Right ventricle myocardium inferior (tissue), 1 donor: ENCODE results near the gene ATP6V0B. TPM values are rescaled to one million over a fixed set of nuclear protein-coding genes. Genes with fewer than 3 reads are reported as not detected.

Experiments used
- ATAC-seq: fragments of 200-7000 bp; cut with Tn5 transposase; one replicate; pipeline ENCODE4 v1.9.1; 2020; ENCODE audit warnings: mild to moderate bottlenecking, moderate library complexity
- DNase-seq: peaks from one replicate; pipeline ENCODE4 v3.0.0; 2021; ENCODE audit errors: missing footprints
- intact Hi-C: fragments of 100-400 bp; cut with DNase I; formaldehyde crosslinking; loops from one replicate; pipeline ENCODE4 v1.11.0; 2022
- total RNA-seq: library from RNA; stranded (reverse); fragmentation: NEBNext Ultra II Directional; extraction: Animal tissue kit (Norgen Biotek cat#: 25700); gene quantifications from one replicate; pipeline ENCODE4 v1.2.1, GENCODE V29; 2021
- donor health status: DM: no; HTN: yes; CAD: no; lungs with severe emphysema.

ATP6V0B gene
- total RNA-seq, 1 donor from 2014 or later = 84.5 TPM

DNA sequence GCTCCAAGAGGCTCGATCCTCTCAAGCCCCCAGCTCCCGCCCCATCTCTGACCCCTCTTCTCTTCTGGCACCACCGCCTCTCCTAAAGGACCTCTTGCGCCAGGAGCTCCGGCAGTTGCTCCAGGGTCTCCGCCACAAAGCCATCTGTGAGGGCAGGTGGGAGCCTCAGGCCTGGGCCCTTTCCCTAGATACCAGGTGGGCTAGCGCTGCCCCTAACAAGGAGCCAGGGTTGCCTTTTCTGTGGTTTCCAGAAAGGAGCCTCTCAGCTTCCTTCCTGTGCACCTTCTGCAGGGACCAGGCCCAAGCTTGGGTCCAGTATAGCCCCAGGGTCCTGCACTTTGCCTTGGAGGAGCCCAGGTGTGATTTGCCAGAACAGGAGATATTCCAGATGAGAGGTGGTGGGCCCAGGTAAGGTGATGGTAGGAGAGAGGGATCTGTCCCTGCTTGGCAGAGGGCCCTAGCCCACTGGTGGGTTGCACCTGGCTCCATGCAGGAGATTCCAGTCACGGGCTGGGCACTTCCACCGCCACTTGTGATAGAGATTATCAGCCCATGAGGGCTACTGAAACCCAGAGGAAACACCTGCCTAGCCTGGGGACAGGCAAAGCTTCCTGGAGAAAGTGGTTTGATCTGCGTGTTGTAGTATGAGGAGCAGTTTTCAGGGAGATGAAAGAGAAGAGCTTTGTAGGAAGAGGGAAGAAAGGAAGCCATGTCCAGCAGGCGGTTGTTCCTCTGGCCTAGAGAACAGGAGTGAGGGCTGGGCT is 17.7 kb downstream of the ATP6V0B start:
- peak; percentile 11 for DNase-seq
- no peak for ATAC-seq
- intact Hi-C loops = no loop called here

DNA sequence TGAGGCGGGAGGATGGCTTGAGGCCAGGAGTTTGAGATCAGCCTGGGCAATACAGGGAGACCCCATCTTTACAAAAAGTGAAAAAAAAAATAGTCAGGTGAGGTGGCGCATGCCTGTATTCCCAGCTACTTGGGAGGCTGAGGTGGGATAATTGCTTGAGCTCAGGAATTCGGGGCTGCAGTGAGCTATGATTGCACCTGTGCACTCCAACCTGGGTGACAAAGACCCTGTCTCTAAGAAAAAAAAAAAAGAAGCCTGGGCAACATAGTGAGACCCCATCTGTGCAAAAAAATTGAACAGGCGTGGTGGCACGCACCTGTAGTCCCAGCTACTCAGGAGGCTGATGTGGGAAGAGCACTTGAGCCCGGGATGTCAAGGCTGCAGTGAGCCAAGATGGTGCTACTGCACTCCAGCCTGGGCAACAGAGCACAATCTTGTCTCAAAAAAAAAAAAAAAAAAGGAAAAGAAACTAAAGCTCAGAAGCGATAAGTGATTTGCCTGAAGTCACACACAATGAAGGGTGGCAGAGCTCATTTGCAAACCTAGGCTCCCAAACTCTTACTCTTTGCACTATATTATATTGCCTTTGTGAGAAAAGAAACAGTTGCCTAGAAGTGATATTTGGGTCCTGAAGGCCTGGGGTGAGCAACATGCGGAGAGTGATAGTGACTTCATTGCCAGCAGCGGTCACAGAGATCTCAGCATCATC is 18.6 kb downstream of the ATP6V0B start:
- ATAC-seq = no peak
- intact Hi-C loops = no loop called here
- DNase-seq = peak; percentile 11

DNA sequence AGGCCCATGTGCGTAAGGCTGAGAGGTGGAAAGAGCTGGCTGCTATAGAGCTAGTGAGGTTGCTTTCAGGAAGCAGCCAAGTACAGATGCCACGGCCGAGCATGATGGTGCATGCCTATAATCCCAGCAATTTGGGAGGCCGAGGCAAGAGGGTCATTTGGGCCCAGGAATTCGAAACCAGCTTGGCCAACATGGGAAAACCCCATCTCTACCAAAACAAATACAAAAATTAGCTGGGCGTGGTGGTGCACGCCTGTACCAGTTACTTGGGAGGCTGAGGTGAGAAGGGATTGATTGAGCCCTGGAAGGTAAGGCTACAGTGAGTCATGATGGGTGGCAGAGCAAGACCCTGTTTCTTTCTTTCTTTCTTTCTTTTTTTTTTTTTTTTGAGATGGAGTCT is 19.3 kb downstream of the ATP6V0B start:
- no peak for ATAC-seq
- intact Hi-C loops = no loop called here
- DNase-seq = no peak

DNA sequence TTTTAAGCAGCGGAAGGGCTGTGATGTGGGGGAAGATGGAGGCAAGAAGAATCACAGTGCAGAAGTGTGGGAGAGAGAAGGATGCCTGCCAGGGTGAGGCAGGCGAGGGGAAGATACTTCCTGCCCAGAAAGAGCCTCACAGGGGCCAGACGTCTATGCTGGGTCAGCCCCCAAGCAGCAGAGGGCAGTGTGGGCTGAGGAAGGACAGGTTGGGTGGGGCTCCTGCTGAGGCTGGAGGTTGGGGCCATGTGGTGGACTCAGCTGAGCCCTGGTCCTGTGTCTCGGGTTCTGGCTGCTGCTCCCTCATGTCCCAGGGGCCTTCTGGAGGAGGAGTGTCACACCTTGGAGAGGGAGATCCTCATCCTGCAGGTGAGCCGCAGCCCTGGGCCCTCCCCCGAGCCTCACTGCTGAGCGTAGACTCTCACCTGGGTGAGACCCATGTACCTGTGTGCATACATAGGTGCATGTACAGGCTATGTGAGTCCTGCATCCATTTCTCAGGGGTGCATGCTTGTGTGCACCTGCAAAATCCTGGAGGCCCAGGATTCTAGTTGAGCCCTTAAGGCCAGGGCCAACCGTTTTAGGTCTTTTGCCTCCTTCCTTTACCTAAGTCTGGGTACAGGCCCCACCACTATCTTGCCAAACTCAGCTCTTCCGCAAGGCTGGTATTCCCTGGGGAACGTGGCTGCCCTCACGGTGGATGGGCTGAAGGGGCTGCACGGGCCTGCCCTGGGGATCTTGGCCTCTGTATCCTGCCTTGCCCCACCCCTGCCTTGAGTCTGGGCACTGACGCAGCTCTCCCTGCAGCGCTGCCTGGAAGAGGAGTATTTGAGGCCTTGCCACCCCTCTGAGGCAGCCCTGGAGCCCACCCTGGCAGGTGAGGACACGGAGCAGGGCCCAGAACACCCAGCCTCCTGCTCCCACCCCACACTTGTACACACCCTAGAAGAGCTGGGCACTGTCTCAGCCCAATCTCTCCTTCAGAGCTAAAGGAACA is 20.3 kb downstream of the ATP6V0B start:
- DNase-seq (peak; percentile 58), ATAC-seq (no peak)
- intact Hi-C loops = no loop called here

DNA sequence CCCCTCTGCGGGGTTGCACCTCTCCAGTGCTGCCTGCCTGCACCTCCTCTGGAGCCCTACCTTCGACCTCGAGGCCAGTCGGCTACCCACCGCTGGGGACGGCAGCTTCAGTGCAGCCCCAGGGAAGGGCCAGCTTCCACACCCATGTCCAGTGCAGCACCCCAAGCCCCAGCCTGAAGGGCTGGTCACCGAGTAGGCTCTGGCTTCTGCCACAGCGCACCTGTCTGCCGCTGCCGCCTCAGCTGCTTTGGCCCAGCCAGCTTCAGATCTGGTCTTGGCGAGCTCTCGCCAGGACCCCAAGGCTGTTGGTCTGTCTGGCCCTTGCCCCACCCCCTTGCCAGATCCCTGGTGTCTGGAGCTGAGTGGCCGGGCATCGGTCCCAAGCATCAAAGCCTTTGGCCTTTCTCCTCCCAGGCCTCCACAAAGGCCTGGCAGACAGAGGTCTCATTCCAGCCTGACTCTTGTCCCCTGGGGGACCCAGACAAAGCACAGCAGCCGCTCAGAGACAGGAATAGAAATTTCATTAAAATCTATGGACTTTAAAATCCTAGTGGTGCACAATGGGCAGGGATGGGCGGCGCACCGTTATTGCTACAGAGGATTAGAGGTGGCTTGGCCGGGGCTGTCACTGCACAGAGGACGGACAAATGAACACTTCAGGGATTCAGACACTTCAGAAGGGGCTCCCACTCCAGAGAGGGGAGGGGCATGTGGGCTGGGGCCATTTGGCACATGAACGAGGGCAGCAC is 21.4 kb downstream of the ATP6V0B start:
- intact Hi-C loops = no loop called here
- DNase-seq = peak; percentile 51
- ATAC-seq = no peak

DNA sequence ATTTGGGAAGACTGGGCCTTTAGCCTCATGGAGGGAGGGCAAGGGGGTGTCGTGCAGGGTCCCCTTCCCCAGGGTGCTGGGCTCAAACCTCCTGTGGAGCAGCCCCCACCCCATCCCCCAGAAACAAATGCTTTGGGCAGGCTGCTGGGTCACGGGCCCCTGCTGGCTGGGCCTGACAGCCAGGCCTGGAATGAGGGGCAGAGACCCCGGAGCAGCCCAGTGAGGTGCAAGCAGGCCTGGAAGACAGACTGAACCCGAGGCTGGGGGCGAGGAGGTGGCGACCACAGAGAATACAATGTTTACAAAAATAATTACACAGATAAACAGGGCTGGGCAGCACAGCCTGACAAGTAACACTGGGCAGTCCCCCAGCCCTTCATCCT is 22.0 kb downstream of the ATP6V0B start:
- ATAC-seq (no peak), DNase-seq (peak; percentile 56)

DNA sequence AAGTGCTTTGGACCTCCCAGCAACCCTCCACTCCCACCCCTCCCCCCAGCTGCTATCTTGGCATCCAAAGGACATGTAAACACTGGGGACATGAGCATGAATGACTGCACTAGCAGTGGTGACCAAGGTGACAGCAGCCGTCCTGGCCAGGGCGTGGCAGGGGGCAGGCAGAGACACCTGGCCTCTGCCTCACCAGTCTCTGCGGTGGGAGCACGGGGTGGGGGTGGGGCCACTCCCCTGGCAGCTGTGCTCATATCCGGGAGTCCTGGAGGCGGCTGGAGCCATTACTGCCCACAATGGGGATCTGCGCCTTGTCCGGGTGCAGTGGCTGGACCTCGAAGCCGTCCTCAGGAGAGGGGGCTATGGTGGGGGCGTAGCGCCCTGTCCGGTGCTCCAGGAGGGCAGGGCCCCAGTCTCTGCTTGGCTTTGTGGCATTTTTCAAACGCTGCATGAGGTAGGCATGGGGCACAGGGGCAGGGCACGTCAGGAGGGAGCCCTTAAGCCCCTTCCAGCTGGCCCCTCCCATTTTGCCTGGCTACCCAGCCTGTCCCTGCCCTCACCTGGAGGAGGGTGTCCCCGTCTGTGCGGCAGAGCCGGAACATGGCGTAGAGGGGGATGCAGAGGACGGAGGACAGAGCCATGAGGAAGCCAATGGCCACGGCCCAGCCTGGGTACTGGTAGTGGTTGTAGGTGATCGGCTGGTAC is 22.7 kb downstream of the ATP6V0B start:
- ATAC-seq = no peak
- intact Hi-C loops = no loop called here
- peak; percentile 54 for DNase-seq

More for the DNA sequence above, 22.0 kb downstream of the ATP6V0B start:
- intact Hi-C loops = no loop called here

DNA sequence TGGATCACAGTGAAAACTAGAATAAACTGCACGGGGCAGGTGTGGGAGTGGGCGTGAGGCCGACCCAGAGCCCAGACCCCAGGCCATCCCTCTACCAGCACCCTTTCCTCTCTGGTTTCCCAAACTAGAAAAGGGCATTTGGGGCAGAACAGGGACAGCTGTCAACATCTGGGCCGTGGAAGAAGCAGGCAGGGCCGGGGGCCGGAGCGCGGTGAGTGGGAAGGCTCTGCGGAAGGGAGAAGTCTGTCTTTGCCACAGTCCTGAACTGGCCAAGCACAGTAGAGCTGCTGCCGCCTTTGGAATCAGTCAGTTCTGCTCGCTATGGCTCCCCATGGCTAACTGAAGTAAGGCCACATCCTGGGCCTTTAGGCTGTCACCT is 23.2 kb downstream of the ATP6V0B start:
- no peak for ATAC-seq
- intact Hi-C loops = no loop called here
- peak; percentile 26 for DNase-seq

DNA sequence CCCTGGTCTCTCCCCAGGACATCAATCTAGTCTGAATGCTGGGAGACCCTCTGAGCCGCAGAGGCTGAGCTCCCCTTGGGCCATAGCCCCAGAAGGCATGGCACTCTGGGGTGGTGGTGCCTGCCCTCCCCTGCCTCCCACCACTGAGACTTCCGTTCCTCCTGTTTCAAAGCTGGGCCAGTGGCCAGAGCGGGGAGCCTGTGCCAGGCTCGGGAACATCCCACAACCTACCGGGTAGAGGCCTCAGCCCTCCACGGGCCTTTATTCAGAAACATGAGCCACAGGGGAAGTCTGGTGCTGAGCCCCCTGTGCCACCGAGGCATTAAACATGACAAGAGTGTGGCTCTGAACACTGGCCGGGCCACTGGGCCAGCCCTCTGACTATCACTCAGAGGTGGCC is 24.7 kb downstream of the ATP6V0B start:
- DNase-seq (peak; percentile 28), ATAC-seq (no peak)
- intact Hi-C loops = no loop called here

DNA sequence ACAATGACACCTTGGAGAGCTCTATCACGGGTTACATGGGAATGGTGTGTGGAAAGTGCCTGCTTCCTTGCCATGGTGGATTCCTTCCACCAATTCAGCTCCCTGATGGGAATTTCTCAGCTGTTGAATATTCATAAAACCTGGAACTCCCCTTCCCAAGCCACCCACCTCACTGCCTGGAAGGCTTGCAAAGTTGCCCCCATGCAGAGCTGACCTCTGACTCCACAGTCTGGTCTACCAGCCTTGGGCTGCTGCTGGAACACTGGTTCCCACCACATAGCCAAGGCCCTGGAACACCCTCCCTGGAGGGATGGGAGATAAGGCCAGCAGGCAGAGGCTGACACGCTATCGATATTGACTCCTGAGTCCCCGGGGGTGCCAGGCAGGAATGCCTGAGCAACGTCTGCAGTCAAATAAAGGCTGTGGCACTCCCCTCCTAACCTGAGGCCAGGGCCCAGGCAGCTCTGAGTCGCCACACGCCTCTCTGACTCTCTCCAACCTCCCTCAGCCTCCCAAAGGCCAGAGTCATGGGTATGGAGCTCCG is 25.4 kb downstream of the ATP6V0B start:
- DNase-seq (peak; percentile 37), ATAC-seq (no peak)
- intact Hi-C loops = no loop called here

DNA sequence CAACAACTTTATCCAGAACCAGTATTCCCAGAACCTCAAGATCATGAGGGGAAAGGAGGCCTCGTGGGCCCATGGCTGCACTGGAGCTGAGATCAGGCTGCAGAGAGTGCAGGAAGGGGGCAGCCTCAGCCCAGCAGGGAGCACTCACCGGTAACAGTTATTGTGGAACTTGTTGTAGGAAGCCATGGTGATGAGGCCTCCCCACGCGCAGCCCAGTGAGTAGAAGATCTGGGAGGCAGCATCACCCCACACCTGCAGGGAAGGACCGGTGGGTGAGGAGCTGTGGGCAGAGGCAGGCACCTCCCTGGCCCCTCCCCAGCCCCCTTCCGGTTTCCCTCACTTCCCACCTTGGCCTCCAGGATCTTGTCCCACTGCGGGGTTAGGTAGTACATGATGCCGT is 27.4 kb downstream of the ATP6V0B start:
- intact Hi-C loops = no loop called here
- ATAC-seq (no peak), DNase-seq (peak; percentile 57)

DNA sequence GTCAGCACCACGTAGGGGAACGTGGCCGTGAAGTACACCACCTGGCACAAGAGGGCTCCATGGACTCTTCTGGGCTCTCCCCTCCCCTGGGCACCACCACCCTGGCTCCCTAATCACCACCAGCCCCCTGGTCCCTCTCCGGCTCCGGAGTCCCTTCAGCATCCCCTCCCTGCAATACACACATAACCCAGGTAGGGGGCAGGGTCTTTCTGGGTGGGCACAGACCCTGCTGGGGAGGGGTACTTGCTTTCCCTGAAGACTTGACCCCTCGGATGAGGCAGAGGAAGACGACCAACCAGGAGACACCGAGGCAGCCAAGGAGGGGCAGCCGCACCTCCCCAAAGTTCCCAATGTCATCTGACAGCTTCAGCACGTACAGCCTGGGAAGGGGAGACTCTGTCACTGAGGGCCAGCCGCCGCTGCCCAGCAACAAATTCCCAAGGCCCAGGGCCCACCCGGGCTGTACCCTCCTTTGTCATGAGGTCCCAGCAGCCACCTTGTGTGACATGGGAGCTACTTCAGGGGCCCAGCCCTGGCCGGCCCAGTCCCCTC is 27.9 kb downstream of the ATP6V0B start:
- DNase-seq = no peak
- ATAC-seq = no peak
- intact Hi-C loops = no loop called here

DNA sequence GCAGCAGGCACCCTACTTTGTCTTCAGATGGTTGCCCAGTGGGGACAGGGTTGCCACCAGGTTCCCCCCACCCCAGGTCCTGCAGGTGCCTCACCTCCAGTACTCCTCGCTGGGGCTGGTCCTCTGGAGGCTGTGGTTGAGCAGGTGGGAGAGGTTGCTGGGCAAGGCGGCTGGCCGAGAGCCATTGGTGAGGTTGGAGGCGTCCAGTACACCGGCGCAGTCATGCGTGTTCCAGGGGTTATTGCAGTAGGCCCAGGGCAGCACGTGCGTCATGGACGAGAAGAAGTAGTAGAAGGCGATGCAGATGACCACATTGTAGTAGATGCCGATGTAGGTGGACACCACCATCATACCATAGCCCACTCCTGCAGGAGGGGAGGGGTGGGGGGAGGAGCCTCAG is 33.5 kb downstream of the ATP6V0B start:
- intact Hi-C loops = no loop called here
- no peak for ATAC-seq
- DNase-seq = peak; percentile 71

DNA sequence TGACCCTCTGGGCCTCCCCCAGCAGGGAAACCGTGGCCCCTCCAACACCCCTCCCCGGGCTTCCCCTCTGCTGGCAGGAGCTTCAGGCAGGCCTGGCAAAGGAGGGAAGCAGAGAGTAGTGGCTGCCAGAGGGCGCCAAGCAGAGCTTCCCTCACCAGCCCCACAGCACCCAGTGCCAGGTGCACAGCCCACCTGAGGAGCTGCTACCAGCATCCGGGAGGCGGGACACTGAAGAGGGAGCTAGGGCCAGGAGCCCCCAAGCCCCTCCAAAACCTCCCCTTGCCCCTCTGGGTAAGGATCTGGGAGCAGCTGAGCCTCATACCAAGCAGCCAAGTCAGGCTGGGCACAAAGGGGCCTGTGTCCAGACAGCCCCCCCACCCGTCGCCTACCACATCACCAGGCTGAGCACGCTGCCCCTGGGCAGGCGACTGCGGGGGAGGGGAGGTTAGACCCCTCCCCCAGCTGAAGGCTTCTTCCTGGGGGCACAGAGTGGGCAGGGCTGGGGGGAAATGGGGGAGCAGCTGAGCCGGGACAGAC is 36.2 kb downstream of the ATP6V0B start:
- intact Hi-C loops = no loop called here
- ATAC-seq (no peak), DNase-seq (peak; percentile 51)

DNA sequence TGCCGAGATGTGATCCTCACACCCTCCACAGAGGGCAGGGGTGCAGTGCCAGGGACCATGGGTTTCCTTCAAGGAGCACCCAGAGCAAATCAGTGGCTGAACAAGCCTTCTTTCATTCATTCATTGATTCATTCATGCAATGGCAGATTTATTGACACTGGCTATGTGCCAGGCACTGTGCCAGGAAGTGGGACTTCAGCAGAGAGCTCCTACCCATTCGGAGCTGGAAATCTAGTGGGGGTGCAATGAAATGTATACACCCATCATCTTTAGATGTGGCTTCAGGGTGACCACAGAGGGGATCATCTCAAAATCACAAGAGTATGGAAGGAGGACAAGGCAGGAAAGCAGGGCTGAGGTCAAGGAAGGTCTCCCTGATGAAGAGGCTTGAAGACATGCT is 37.6 kb downstream of the ATP6V0B start:
- ATAC-seq = no peak
- DNase-seq = peak; percentile 14
- intact Hi-C loops = no loop called here

DNA sequence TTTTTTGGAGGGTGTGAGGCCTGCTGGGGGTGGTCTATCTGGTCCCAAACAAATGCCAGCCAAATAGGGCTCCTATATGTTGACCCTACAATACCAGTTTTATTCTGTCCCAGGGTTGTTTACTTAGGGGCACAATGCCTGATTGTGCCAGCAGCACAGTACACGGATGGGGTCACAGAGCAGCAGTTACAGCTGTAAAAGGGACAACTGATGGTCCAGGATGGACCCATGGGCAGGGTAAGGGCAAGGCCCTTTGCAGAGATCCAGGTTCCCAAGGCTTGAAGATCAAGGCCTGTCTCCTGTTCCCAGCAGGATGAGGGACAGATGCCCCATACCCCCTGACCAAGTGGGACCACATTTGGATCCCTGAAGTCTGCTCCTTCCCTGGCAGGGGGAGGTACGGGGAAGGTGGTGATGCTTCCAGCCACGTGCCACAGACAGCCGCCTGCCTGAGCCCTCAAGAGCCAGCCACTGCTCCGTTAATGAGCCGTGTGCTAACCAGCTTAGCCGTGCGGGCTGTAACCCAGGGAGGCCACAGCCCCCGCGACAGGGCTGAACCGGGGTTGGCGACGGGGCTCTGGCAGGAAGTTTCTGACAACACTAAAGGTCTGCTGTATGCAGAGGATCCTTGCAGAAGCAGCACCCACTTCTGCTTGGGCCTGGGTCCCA is 38.3 kb downstream of the ATP6V0B start:
- ATAC-seq (no peak), DNase-seq (peak; percentile 39)
- intact Hi-C loops = no loop called here

DNA sequence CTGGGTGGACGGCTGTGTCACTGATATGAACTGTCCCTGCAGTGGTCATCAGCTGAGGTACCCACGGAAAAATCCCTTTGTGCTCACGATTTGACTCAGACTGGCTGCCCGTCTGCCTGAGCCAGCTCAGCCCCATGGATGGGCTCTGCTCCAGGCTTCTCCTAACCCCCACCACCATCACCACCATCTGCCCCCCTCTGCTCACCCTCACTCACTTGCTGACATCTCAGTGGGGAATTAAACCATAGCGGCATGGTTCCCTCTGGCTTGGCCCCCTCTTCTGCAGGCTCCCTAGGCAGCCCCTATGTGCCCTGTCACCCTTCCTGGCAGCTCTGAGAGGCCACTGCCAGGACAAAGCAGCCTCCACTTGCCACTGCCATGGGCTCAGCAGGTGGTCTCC is 39.2 kb downstream of the ATP6V0B start:
- ATAC-seq = no peak
- intact Hi-C loops = no loop called here
- DNase-seq = peak; percentile 17
